Esophagus (tissue), 2 donors: ENCODE measurements around the gene TVP23A. TPM values are rescaled to one million over a fixed set of nuclear protein-coding genes. Genes with fewer than 3 reads are reported as not detected.

Experiments used
- H3K27ac ChIP-seq, 2 donors: one replicate each; pipeline ENCODE4 v1.5.1; 2013; ENCODE audit warnings: low read depth in 2 of 2, mild to moderate bottlenecking in 2 of 2, inconsistent platforms in 1 of 2, low read length in 1 of 2, moderate library complexity in 1 of 2
- H3K27me3 ChIP-seq, 2 donors: one replicate each; pipeline ENCODE4 v1.6.1; 2013; ENCODE audit warnings: low read length in 2 of 2, control low read depth in 1 of 2, mild to moderate bottlenecking in 1 of 2; ENCODE audit not compliant: insufficient read depth in 2 of 2, control insufficient read depth in 1 of 2
- H3K36me3 ChIP-seq, 2 donors: one replicate each; pipeline ENCODE4 v1.6.1; 2013; ENCODE audit warnings: low read length in 1 of 2; ENCODE audit not compliant: control insufficient read depth in 2 of 2, insufficient read depth in 2 of 2
- H3K4me1 ChIP-seq, 2 donors: one replicate each; pipeline ENCODE4 v1.6.1; 2013; ENCODE audit warnings: low read length in 1 of 2; ENCODE audit not compliant: control insufficient read depth in 2 of 2, insufficient read depth in 2 of 2
- H3K4me3 ChIP-seq, 2 donors: one replicate each; pipeline ENCODE4 v1.5.1; 2013; ENCODE audit warnings: low read length in 2 of 2, mild to moderate bottlenecking in 2 of 2, low read depth in 1 of 2, moderate library complexity in 1 of 2
- H3K9me3 ChIP-seq, 2 donors: one replicate each; pipeline ENCODE4 v1.6.1; 2013; ENCODE audit warnings: mild to moderate bottlenecking in 2 of 2, low read depth in 1 of 2, low read length in 1 of 2, moderate library complexity in 1 of 2; ENCODE audit not compliant: control insufficient read depth in 2 of 2, insufficient read depth in 1 of 2
- WGBS, 2 donors: extraction: QIAGEN DNeasy Blood & Tissue Kit; methylation state at CpG; one replicate each; pipeline ENCODE4 v1.1.7; 2013; 5-methylcytosine and 5-hydroxymethylcytosine counted together
- polyA plus RNA-seq, 2 donors: library from polyadenylated mRNA; stranded (reverse); fragments of 200-250 nt; gene quantifications; one replicate each; pipeline ENCODE4 v1.2.3, GENCODE V29; 2013
- donor health status: healthy with polysubstance abuse.
- donor health status: Bipolar disorder and iron deficiency.

TVP23A gene
- polyA plus RNA-seq, 2 donors = 0.05 to 0.08 TPM

- WGBS, 2 donors = 89 to 93% methylated on average over 8 of the region's 8 CpGs
- no peak overlapping the region for H3K4me3 ChIP-seq
Measured at GRCh38 chr16:10761373-10761772, 57.2 kb downstream of the TVP23A start.

DNA sequence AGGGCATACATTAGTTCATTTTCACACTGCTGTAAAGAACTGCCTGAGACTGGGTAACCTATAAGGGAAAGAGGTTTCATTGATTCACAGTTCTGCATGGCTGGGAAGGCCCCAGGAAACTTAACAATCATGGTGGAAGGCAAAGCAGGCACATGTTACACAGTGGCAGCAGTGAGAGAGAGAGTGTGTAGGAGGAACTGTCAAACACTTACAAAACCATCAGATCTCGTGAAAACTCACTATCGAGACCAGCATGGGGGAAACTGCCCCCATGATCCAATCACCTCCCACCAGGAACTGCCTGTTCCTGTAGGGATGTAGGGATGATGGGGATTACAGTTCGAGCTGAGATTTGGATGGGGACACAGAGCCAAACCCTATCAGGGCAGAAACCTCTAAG, 57.7 kb downstream of the TVP23A start:
- Histone ChIP-seq H3K9me3 (peaks cover 0 to 6% of the 10 kb centered on the region in 2 donors), H3K27ac (no peak overlapping the region), H3K27me3 (no peaks in the 10 kb centered on the region), H3K4me3 (no peak overlapping the region), H3K36me3 (peaks cover 12 to 53% of the 10 kb centered on the region in 2 donors), H3K4me1 (no peaks in the 10 kb centered on the region)
- 83 to 90% methylated on average over 3 of the region's 3 CpGs for WGBS, 2 donors

More at GRCh38 chr16:10761373-10761772, 57.2 kb downstream of the TVP23A start:
- H3K27ac ChIP-seq = no peak overlapping the region
- H3K9me3 ChIP-seq = peaks cover 0 to 6% of the 10 kb centered on the region in 2 donors
- peaks cover 12 to 53% of the 10 kb centered on the region in 2 donors for H3K36me3 ChIP-seq
- no peaks in the 10 kb centered on the region for H3K4me1 ChIP-seq
- H3K27me3 ChIP-seq = no peaks in the 10 kb centered on the region

DNA sequence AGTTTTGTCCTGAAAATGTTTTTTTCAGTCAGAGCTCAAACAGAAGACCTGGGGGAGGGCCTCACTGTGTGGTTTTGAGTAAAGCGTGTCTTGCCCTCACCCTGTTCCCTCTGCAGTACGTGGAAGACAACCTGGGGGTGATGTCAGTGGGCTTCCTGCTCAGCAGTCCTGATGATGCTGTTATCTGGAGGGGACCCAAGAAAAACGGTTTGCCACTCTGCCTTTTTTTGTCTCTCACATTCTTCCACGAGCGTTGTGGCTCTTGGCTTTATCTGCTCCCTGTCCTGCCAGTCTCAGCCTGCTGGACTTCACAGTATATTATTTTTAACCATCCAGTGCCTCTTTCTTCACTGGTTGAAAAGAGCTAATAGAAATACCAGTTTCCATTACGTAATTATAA, 62.0 kb downstream of the TVP23A start:
- no peak overlapping the region for H3K27ac ChIP-seq
- no peak overlapping the region for H3K4me3 ChIP-seq
- H3K27me3 ChIP-seq = no peaks in the 10 kb centered on the region
- no peaks in the 10 kb centered on the region for H3K4me1 ChIP-seq
- H3K9me3 ChIP-seq = no peaks in the 10 kb centered on the region
- H3K36me3 ChIP-seq = peaks cover 17 to 27% of the 10 kb centered on the region in 2 donors
- WGBS, 2 donors = 73 to 81% methylated on average over 6 of the region's 6 CpGs

GRCh38 chr16:10754941-10755340, 63.7 kb downstream of the TVP23A start:
- H3K36me3 ChIP-seq = peaks cover 13 to 26% of the 10 kb centered on the region in 2 donors
- H3K27ac ChIP-seq = no peak overlapping the region
- H3K4me3 ChIP-seq = no peak overlapping the region
- no peaks in the 10 kb centered on the region for H3K9me3 ChIP-seq
- WGBS, 2 donors = 84 to 88% methylated on average over 4 of the region's 4 CpGs
- H3K27me3 ChIP-seq = no peaks in the 10 kb centered on the region
- no peaks in the 10 kb centered on the region for H3K4me1 ChIP-seq

- Histone ChIP-seq H3K27ac (no peak overlapping the region), H3K4me1 (no peaks in the 10 kb centered on the region), H3K27me3 (no peaks in the 10 kb centered on the region), H3K4me3 (no peak overlapping the region), H3K9me3 (no peaks in the 10 kb centered on the region), H3K36me3 (peaks cover 13 to 16% of the 10 kb centered on the region in 2 donors)
- WGBS, 2 donors = 97 to 98% methylated on average over 7 of the region's 7 CpGs
Measured at GRCh38 chr16:10753670-10754069, 64.9 kb downstream of the TVP23A start.

DNA sequence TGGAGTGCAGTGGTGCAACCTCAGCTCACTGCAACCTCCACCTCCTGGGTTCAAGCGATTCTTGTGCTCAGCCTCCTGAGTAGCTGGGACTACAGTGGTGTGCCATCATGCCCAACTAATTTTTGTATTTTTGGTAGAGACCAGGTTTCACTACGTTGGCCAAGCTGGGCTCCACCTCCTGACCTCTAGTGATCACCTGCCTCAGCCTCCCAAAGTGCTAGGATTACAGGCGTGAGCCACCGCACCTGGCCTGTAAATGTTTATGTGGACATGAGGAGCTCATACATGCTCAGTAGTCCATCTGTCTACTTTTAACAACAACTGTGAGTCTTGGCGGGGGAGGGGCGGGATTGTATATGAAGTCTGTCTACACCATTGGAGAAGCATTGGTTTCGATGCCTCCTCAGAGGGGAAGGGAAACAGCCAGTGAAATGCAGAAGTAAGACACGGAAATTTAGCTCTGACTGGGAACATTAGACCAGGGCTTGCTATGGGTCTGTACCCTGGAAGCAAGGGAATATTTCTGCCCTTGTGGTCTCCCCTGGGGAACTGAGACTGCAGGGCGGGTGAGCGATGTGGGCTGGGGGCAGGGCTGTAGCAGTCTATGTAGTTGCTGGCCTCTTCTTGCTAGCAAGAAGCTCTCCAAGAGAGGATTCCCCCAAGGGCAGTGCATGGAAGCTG, 65.6 kb downstream of the TVP23A start:
- peaks cover 13% of the 10 kb centered on the region in 2 donors for H3K36me3 ChIP-seq
- no peaks in the 10 kb centered on the region for H3K9me3 ChIP-seq
- H3K4me1 ChIP-seq = no peaks in the 10 kb centered on the region
- WGBS, 2 donors = 89 to 92% methylated on average over 10 of the region's 10 CpGs
- H3K4me3 ChIP-seq = no peak overlapping the region
- no peak overlapping the region for H3K27ac ChIP-seq
- no peaks in the 10 kb centered on the region for H3K27me3 ChIP-seq

- no peaks in the 10 kb centered on the region for H3K4me1 ChIP-seq
- no peaks in the 10 kb centered on the region for H3K27me3 ChIP-seq
- no peak overlapping the region for H3K4me3 ChIP-seq
- H3K36me3 ChIP-seq = peaks cover 8 to 10% of the 10 kb centered on the region in 2 donors
- no peaks in the 10 kb centered on the region for H3K9me3 ChIP-seq
- no peak overlapping the region for H3K27ac ChIP-seq
- 80% methylated on average over 13 of the region's 13 CpGs for WGBS, 2 donors
Measured at GRCh38 chr16:10751291-10751697, 67.3 kb downstream of the TVP23A start.

GRCh38 chr16:10750793-10751192, 67.8 kb downstream of the TVP23A start:
- H3K4me3 ChIP-seq = no peak overlapping the region
- peaks cover 8 to 10% of the 10 kb centered on the region in 2 donors for H3K36me3 ChIP-seq
- H3K27me3 ChIP-seq = no peaks in the 10 kb centered on the region
- no peaks in the 10 kb centered on the region for H3K4me1 ChIP-seq
- no peaks in the 10 kb centered on the region for H3K9me3 ChIP-seq
- WGBS, 2 donors = 91 to 92% methylated on average over 11 of the region's 11 CpGs
- no peak overlapping the region for H3K27ac ChIP-seq

DNA sequence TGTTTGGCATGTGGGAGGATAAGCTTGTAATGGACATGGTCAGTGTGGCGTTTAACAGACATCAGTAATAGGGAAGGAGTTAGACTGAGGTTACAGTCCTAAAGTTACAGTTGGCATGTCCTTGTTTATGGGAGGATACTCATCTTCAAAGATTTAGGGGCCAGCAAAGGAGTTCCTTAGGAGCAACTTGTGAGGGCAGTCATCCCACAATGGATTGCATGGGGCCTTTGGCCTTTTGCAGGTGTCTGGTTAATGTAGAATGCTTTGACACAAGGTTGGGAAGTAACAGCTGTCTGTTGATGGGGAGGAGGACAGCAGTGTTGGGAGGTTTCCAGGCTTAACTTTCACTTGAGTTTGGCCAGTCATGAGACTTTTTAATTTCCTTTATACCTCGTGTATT, 72.8 kb downstream of the TVP23A start:
- Histone ChIP-seq H3K27ac (no peak overlapping the region), H3K4me1 (no peaks in the 10 kb centered on the region), H3K36me3 (peaks cover 3 to 5% of the 10 kb centered on the region in 2 donors), H3K27me3 (no peaks in the 10 kb centered on the region), H3K9me3 (no peaks in the 10 kb centered on the region), H3K4me3 (no peak overlapping the region)
- WGBS, 2 donors = 65 to 71% methylated on average over 2 of the region's 2 CpGs
